SK-N-DZ (cell line): Measurements from ENCODE around the gene RGS19.
A peak's percentile ranks its signal among the peaks of the same experiment; 100 is the strongest.

Experiments
- DNase-seq: peaks from one replicate; pipeline ENCODE4 v3.0.0-alpha.2; 2015; ENCODE audit warnings: low spot score

RGS19 gene

DNA sequence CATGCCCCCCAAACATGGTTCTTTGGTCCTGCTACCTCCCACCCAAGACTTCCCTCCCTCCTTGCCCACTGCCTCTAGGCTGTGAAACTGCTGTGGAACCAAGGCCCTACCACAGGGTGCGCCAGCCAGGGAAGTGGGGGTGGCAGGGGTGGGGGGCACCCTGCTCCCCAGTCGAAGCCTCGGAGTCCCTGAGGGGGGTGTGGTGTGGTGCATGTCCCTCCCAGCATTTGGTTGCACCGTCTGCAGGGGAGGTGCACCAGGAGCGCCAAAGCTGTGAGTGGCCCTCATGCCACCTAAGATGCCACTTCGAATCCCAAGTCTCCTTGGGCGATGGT, 1.8 kb downstream of the RGS19 start:
- DNase-seq, result no peak

DNA sequence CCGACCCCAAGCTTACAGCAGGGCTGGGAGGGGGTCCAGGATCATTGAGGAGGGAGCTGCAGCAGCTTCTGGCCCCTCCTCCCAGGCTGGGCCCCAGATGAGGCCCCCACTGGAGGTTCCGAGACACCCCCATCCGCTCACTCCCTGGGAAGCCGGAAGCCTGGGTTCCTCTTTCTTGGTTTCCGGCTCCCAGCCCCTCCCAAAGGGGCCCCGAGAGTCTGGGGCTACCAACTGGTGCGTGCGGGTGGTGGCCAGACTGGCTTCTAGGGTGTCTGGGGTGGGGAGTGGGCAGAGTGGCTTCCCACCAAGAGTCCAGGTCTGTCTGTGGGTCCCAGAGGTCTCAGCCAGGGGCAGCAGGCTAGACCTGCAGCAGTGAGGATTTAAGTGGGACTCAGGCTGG, 2.2 kb downstream of the RGS19 start:
- no peak for DNase-seq

GRCh38 chr20:64076061-64076997, 3.0 kb downstream of the RGS19 start:
- DNase-seq, result no peak

GRCh38 chr20:64075556-64075955, 3.8 kb downstream of the RGS19 start:
- no peak for DNase-seq

- DNase-seq, result no peak
Measured at GRCh38 chr20:64074963-64075362, 4.4 kb downstream of the RGS19 start.

DNA sequence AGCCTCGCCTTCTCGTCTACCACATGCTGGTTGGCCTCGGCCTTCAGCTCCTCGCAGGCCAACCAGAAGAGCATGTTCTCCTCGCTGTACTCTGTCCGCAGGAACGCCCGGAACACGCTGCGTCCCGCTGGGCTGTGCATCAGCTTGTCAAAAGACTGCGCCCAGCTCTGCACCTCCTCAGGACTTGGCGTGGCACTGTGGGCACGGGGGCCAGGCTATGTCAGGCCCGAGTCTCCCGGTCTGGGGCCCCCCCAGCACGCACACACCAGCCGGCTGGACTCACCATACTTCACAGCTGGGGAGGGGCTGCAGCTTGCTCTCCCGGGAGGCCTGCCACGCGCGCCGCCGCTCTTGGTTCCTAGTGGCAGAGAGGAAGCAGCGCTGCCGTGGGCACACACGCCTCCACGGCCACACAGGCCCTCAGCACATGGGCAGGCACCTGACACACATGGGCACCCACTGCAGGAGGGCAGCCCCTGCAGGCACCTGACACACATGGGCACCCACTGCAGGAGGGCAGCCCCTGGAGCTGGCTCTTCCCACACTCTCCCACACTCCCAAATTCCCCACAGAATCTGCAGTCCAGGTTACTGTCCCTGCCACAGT, 5.0 kb downstream of the RGS19 start:
- DNase-seq, result no peak

DNA sequence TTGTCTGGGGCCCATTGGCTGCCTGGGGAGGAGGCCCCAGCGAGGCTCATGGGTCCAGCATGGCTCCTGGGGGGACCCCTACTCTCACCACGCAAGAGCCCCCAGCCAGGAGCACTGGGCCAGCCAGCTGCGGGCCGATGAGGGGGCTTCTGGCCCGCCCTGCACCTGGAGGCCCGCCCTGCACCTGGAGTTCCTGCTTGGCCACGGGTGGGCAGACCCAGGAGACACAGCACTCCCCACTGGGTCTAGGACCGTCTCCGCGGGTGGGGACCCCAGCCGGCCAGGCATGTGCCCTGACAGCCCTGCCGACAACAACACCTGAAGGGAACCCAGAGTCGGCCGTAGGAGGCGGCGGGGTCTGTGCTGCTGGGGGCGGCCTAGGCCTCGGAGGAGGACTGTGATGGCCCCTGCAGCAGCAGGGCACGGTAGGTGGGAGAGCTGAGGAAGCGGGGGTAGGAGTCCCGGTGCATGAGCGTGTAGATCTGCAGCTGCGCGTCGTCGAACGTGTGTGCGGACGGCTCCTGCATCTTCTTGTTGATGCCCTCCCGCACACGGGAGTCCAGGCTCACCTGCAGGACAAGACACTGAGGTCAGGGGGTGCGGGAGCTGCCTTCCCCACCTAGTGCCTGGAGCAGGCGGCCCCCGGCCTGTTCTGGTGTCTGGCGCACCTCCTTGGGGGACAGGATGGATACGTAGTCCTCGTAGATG, 5.7 kb downstream of the RGS19 start:
- no peak for DNase-seq

- no peak for DNase-seq
Measured at GRCh38 chr20:64072498-64073063, 6.7 kb downstream of the RGS19 start.

GRCh38 chr20:64071341-64072332, 7.7 kb downstream of the RGS19 start:
- no peak for DNase-seq

GRCh38 chr20:64070244-64070993, 8.9 kb downstream of the RGS19 start:
- DNase-seq, result no peak

GRCh38 chr20:64069614-64070243, 9.6 kb downstream of the RGS19 start:
- peak; percentile 77 for DNase-seq

GRCh38 chr20:64069209-64069613, 10.1 kb downstream of the RGS19 start:
- no peak for DNase-seq

GRCh38 chr20:64068386-64069208, 10.7 kb downstream of the RGS19 start:
- DNase-seq, result no peak

GRCh38 chr20:64067733-64068307, 11.5 kb downstream of the RGS19 start:
- DNase-seq, result no peak

- no peak for DNase-seq
Measured at GRCh38 chr20:64067005-64067632, 12.2 kb downstream of the RGS19 start.

DNA sequence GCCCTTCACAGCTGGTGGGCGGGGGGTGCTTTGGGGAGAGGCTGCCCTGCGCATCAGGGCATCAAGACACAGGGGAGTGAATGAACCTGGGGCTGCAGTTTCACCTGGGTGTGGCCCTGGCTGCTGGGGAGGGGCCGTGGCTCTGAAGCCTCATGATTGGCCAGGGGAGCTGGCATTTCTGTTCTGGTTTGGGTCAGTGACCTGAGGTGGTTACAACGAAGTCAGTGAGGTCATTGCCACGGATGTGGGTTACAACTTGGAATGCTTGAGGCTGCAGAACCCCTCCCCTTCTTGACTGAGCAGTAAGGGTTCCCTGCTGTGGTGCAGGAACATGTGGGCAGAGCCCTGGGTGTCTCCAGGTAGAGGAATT, 13.4 kb downstream of the RGS19 start:
- DNase-seq, result no peak

GRCh38 chr20:64065062-64065973, 14.0 kb downstream of the RGS19 start:
- DNase-seq, result no peak
